ENCODE data around the gene TMEM178A.

GRCh38 chr2:39667104-39667885 lies 1.6 kb downstream of the TMEM178A start:
- TF ChIP-seq, protein P1, sequence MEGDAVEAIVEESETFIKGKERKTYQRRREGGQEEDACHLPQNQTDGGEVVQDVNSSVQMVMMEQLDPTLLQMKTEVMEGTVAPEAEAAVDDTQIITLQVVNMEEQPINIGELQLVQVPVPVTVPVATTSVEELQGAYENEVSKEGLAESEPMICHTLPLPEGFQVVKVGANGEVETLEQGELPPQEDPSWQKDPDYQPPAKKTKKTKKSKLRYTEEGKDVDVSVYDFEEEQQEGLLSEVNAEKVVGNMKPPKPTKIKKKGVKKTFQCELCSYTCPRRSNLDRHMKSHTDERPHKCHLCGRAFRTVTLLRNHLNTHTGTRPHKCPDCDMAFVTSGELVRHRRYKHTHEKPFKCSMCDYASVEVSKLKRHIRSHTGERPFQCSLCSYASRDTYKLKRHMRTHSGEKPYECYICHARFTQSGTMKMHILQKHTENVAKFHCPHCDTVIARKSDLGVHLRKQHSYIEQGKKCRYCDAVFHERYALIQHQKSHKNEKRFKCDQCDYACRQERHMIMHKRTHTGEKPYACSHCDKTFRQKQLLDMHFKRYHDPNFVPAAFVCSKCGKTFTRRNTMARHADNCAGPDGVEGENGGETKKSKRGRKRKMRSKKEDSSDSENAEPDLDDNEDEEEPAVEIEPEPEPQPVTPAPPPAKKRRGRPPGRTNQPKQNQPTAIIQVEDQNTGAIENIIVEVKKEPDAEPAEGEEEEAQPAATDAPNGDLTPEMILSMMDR (IDR thresholded peaks at IDR 0.05), result no peak
- TF ChIP-seq POLR2AphosphoS5 (IDR thresholded peaks at IDR 0.05) (no peak), EP300 (IDR thresholded peaks at IDR 0.05) (no peak), POLR2A (IDR thresholded peaks at IDR 0.05; ENCODE audit: low read depth) (no peak)

All from esophagus muscularis mucosa (tissue), 4 donors.